HT-29 (cell line): ENCODE data around the gene LCN6. TPM values are rescaled to one million over a fixed set of nuclear protein-coding genes. Genes with fewer than 3 reads are reported as not detected.
A peak's percentile ranks its signal among the peaks of the same experiment; 100 is the strongest.
"Not testable (repeated sequence)": the region's sequence is repeated elsewhere in the genome, so short reads cannot be mapped to it uniquely, and the experiment has no call there.

Experiments
- DNase-seq: peaks from one replicate; pipeline ENCODE4 v3.0.0-alpha.2; 2015; ENCODE audit warnings: low spot score
- total RNA-seq: library from RNA; depleted of rRNA; stranded (reverse); fragments of >200 nt; shearing (Covaris generic); gene quantifications from 2 replicates; pipeline ENCODE4 v1.2.3, GENCODE V29; 2014

Gene LCN6
- total RNA-seq, 1 experiment from 2014 or later, result not detected

DNA sequence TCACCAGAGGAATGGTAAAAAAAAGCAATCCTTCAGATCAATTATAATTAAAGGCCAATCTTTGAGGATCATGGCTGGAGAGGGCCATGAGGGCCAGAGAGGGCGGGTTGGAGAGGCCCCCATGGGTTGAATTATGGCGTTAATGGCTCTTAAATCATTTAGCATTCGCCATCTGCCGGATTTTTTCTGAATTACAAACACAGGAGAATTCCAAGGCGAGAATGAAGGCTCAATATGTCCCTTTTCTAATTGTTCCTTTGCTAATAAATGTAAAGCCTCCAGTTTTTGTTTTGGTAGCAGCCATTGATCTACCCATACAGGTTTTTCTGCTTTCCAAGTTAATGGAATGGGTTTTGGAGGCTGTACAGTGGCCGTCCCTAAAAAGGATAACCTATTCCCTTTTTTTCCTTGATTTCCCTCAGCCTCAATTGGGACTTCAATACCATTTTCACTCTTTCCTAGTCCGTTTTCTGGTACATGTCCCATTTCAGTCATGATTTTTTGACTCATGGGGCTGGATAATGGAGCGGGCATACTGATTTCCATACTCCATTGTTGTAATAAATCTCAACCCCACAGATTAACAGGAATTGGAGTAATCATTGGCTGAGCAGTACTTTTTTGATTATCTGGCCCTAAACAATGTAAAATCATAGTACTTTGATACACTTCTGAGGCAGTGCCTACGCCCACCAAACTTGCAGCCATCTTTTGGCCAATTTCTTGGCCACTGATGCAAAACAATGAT lies 36.1 kb upstream of the LCN6 start:
- peak; percentile 69 for DNase-seq

DNA sequence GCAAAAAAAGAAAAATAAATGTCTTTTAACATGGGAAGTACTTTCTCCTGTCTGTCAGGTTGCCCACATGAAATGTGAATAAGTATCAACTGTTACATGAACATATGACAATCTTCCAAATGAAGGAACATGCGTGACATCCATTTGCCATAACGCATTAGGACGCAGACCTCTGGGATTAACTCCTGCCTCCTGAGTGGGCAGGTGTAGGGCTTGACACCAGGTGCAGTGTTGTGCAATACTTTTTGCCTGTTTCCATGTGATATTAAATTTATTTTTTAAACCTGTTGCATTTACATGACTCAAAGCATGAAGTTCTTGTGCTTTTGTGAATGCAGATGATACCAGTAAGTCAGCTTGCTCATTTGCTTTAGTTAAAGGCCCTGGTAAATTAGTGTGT lies 34.1 kb upstream of the LCN6 start:
- DNase-seq, result no peak

DNA sequence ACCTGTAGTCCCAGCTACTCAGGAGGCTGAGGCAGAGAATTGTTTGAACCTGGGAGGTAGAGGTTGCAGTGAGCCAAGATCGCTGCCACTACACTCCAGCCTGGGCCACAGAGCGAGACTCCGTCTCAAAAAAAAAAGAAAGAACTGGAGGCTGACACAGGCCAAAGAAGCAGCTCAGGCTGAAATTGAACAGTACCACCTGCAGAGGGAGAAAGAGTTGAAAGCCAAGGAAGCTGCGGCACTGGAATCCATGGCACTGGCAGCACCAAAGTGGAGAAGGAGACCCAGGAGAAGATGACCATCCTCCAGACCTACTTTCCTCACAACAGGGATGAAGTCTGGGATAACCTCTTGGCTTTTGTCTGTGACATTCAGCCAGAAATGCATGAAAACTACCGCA lies 31.5 kb upstream of the LCN6 start:
- DNase-seq, result no peak

- peak; percentile 80 for DNase-seq
Observed at GRCh38 chr9:136777359-136777758, 29.0 kb upstream of the LCN6 start.

- no peak for DNase-seq
Observed at GRCh38 chr9:136776947-136777346, 28.6 kb upstream of the LCN6 start.

DNA sequence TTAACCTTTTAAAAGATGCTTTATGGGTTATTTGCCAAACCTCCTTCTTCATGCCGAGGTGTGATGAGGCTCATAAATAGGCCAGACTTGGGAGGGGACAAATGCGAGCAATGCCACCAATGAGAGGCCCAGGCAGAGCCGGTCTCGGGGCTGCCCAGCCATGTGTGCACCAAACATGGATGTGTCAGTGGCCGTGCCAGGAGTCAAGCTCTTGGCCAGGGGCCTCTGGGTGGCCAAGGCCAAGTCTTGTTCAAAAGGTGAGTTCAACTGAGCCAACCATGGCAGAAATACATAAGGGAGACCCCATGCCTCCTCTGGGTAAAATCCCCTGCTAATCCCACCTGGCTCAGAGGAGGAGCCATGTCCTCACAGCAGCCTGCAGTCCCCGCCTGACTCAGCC lies 26.9 kb upstream of the LCN6 start:
- DNase-seq, result no peak

- no peak for DNase-seq
Observed at GRCh38 chr9:136774416-136775045, 26.2 kb upstream of the LCN6 start.

DNA sequence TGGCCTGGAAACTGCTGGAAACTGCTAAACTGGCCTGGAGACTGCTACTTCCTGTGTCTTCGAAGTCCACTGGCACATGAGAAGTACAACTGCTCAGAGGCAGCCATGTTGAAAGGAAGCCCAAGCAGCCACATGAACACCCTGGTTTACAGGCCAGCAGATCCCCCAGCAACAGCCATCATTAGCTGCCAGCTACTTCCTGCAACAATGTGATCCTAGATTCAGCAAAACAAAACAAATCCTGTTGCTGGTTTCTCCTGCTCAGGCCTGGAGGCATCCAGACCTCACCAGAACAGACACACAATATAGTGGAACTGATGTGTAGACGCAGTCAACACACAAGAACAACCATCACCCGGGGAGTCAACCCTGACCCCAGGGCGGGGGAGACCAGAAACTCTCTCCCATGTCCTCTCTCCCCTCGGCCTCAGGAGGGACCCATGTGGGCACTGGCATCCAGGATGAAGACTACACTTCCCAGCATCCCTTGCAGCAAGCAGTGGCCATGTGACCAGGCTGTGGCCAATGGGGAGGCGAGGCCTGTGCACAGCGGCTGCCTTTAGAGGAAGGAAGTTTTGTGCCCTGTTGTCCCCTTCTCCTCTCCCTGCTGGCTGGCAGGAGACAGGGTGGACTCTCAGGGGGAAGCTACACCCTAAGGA lies 25.2 kb upstream of the LCN6 start:
- DNase-seq, result no peak

DNA sequence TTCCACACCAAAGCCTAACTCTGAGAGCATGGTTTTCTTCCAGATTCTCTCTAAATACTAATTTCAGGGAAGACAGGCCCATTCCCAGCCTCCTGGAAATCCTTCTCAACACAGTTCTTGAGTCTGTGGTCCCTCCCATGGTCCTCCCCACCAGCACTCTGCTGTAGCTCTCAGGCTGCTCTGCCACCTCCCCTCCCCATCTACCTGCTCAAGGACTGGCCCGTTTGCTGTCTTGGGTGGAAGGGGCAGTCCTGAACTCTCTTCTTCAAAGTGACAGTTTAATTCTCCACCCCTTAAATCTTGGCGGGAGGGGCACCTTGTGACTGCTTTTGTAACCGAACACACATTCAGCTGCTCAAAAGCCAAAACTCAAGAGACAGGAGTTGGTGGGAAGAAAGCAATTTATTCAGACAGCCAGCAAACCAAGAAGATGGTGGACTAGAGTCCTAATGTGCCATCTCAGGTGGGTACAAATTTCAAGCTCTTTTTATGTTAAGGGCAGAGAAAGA lies 23.6 kb upstream of the LCN6 start:
- no peak for DNase-seq

GRCh38 chr9:136769710-136770191 lies 21.4 kb upstream of the LCN6 start:
- peak; percentile 34 for DNase-seq

GRCh38 chr9:136766410-136767120 lies 18.2 kb upstream of the LCN6 start:
- DNase-seq, result peak; percentile 72

DNA sequence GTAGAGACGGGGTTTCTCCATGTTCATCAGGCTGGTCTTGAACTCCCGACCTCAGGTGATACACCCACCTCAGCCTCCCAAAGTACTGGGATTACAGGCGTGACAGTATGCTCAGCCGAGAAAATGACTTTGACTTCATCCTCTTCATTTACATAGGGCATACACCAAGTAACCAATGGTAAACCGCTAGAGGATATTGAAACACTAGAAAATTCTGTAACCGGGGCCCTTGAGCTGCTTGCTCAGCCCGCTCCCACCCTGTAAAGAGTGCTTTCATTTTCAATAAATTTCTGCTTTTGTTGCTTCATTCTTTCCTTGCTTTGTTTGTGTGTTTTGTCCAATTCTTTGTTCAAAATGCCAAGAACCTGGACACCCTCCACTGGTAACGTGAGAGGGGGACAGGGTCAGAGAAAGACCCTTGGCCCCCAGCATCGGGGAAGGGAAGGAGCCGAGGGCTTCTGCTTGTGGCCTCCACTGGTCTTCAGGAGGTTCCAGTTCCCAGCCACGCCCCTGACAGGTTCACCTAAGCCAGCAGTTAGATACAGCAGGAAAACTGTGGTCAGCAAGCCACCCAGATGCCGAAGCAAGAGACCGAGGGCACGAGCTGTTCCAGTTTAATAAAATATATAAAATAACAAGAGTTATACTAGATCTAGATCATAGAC lies 17.6 kb upstream of the LCN6 start:
- DNase-seq, result not testable (repeated sequence)

- no peak for DNase-seq
Observed at GRCh38 chr9:136765041-136765440, 16.7 kb upstream of the LCN6 start.

DNA sequence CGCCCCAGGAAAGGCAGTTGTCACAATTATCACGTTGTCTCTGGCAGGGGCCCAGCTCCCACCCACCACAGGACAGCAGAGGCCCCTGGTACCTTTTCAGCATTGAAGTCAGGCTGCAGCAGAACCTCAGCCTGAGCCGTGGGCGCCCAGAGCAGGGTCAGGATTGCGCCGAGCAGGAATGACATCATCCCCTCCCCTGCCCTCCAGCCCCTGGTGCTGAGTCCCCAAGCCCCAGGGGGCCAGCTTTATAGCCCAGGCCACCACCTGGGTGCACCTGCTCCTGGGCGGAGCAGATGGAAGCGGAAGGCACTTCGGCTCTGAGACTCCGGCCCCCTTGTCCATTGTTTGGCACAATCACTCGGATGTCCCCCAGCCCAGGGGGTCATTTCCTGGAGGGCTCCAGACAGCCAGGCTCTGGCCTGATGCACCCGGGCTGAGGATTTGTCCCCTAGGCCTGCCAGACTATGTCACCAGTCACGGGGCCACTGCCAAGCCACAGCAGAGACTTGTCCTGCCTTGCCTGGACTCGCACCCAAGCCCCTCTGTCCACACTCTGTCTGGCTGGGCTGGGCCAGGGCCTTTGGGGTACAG lies 16.1 kb upstream of the LCN6 start, which contains the start of gene LCN15:
Gene LCN15, minus strand, starts transcription at position 218 of the 591 bp plus-strand sequence. Its CDS starts 30 bp downstream, at position 188.
- no peak for DNase-seq

GRCh38 chr9:136763649-136764035 lies 15.3 kb upstream of the LCN6 start:
- DNase-seq, result no peak

DNA sequence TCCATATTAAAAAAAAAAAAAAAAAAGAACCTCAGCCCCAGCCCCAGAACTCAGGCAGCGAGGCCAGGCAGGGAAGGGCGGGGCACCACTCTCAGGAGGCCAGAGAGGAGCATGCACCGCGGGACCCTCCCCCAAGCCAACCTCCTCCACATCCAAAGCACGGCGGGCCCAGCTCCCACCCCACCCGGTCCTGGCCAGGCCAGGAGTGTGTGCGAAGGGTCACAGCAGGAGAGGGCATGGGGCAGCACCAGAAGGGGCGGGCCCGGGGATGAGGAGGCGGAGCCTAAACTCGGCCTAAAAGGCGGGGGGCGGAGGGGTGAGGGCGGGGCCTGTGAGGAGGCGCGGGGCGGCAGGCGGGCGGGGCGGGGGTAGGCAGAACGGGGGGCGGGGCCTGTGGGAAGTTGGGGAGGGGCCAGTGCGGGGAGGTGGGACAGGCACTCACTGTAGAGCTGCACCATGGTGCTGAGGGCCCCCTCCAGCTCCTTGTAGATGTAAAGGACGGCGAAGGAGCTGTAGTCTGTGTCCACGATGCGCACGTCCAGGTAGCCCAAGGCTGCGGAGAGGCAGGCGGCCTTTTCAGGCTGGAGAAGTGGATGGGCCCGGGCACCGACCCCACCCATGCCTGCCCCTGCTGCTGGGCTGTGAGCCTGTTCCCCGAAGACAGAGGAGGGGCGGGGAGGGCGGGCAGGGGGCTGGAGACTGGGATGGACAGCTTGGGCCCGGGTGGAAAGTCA lies 14.8 kb upstream of the LCN6 start:
- DNase-seq, result peak; percentile 74

DNA sequence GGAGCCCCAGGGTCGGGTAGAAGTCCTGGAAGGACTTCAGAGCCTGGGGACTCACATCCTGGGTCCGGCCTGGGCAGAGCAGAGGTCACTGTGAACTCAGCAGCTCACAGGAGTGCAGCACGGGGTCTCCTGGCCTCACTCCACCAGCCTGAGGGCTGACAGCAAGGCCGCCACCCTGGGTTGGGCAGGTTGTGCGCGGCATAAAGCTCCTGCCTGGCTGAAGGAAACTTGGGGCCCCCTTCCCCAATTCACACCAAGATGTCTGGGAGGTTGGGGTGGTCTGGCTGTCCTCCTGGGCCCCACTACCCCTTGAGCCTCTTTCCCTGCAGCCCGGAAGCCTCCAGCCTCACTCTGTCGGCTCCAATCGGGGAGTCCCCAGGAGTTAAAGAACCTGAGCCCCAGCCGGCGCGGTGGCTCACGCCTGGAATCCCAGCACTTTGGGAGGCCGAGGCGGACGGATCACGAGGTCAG lies 13.9 kb upstream of the LCN6 start:
- DNase-seq, result no peak

- no peak for DNase-seq
Observed at GRCh38 chr9:136761545-136761981, 13.2 kb upstream of the LCN6 start.

- DNase-seq, result peak; percentile 81
Observed at GRCh38 chr9:136760834-136761544, 12.7 kb upstream of the LCN6 start.
